GM19324 (cell line): Measurements from ENCODE around the gene ADORA3.
"Not testable (repeated sequence)": the region's sequence is repeated elsewhere in the genome, so short reads cannot be mapped to it uniquely, and the experiment has no call there.

Experiments
- ATAC-seq: cut with Tn5 transposase; IDR thresholded peaks from one replicate; pipeline ENCODE4 v1.9.1; 2021; ENCODE audit warnings: mild to moderate bottlenecking, moderate library complexity; ENCODE audit not compliant: unreplicated experiment, low FRiP score

ADORA3 gene

DNA sequence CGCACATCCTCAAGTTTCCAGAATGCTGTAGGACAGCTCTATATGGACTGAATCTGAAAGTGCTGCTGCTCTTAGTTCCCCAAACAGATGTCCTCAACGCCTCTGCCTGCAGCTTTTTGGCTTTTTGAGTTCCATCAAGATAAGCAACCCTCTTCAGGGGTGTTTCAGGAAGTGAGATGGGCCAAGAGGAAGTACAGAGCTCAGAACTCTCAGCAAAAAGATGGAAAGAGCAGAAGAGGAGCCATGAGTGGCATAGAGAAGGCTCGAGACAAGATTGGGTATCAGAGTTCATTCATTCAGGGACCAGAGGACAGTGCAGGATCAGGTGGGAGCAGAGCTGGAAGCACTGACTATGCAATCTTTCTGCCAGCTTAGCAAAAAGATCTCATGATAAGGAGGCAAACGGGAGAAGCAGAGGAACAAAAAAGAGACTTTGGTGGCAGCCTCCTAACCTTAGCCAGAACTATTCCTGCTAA lies at the start of gene ADORA3, which contains the start of gene TMIGD3:
Gene ADORA3, minus strand, starts transcription at position 49 of the 476 bp plus-strand sequence. CDS start 279 bp downstream, outside the sequence.
Gene TMIGD3, minus strand, starts transcription at position 49 of the 476 bp plus-strand sequence. CDS start 279 bp downstream, outside the sequence.
- no peak for ATAC-seq

DNA sequence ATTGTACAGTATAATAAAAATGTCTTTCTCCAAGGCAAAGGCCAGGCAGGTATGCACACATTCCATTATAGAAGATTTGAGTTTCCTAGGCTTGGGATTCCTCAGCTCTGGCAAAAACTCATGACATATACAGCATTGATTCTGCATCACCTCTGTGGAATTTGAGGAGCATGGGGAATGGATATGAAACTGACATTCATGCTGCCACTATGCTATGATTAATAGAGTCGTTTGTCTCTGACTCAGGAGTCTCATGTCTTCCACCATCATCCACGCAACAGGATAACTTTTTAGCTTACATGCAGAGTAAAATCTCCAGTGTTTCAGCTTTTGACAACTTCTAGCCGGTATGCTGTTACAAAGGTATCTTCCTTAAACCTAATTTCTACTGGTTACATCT lies 49.8 kb upstream of the ADORA3 start:
- ATAC-seq = no peak

DNA sequence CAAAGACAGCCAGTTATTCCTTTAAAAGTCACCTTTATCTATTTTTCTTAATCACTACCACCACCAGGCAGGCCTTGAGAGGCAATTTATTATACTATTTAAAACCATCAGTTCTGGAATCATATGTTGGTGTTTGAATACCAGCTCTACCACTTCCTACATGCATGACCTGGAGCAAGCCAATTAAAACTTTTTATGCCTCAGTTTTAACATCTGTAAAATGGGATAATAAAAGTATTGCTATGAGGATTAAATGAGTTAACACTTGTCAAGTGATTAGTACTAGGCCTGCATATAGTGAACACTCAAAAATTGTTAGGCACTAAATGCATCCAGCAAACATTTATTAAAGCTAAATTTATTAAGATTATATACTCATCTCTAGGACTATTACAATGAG lies 49.2 kb upstream of the ADORA3 start:
- no peak for ATAC-seq

- no peak for ATAC-seq
Measured at GRCh38 chr1:111551623-111552411, 48.4 kb upstream of the ADORA3 start.

DNA sequence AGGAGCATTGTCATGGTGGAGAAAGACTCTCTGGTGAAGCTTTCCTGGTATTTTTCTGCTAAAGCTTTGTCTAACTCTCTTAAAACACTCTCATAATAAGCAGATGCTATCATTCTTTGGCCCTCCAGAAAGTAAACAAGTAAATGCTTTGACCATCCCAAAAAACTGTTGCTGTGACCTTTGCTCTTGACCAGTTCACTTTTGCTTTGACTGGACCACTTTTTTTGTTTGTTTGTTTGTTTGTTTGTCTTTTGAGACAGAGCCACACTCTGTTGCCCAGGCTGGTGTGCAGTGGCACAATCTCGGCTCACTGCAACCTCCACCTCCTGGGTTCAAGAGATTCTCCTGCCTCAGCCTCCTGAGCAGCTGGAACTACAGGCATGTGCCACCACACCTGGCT lies 44.4 kb upstream of the ADORA3 start:
- ATAC-seq = not testable (repeated sequence)

DNA sequence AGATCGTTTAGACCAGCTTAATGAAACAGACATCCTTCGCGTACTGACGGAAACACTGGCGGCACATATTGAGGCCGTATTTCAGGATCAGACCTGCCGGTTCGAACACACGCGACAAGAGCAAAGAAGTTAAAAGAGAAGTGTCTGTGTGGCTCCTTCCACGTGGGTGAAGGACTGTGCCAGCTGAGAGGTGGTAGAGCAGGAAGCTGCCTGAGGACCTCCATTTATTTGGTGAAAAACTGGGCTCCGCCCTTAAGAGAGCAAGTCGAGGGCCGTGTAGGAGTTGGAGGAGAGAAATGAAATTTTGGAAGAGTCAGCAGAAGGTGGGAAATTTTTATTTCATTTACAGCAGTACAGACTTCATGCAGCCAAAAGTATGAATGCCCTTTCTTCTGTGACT lies 38.8 kb upstream of the ADORA3 start:
- no peak for ATAC-seq

GRCh38 chr1:111541721-111542120 lies 38.3 kb upstream of the ADORA3 start:
- no peak for ATAC-seq

- ATAC-seq = no peak
Measured at GRCh38 chr1:111540928-111541327, 37.5 kb upstream of the ADORA3 start.

DNA sequence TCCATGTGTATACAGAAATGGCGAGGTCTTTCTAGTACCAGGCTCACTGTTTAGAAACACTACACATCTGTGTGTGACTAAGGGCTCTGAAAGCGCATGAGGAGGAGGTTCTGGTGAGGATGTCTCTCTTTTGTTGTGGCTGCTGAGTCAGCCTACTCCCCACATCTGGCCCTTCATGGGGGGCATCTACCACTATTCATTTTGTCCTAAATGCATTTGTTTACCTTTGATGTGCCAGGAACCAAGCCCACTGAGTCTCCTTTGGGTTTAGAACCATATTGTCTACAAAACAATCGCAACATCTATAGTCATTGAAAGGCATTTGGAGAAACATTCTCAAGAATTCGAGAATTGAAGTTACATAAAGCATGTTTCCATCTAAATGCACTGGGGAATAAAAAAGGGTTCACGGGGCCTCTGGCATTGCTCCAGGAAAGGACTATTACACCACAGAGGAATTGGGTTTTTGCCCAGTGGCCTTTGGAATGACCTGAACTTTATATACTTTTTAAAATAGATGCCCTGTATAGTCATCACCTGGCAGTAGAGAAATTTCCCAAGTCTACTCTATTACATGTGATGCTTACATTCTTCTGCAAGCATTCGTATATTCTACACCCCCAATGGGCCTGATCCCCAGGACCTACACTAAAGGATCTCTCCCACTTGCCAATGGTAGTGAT lies 35.1 kb upstream of the ADORA3 start:
- ATAC-seq = no peak

DNA sequence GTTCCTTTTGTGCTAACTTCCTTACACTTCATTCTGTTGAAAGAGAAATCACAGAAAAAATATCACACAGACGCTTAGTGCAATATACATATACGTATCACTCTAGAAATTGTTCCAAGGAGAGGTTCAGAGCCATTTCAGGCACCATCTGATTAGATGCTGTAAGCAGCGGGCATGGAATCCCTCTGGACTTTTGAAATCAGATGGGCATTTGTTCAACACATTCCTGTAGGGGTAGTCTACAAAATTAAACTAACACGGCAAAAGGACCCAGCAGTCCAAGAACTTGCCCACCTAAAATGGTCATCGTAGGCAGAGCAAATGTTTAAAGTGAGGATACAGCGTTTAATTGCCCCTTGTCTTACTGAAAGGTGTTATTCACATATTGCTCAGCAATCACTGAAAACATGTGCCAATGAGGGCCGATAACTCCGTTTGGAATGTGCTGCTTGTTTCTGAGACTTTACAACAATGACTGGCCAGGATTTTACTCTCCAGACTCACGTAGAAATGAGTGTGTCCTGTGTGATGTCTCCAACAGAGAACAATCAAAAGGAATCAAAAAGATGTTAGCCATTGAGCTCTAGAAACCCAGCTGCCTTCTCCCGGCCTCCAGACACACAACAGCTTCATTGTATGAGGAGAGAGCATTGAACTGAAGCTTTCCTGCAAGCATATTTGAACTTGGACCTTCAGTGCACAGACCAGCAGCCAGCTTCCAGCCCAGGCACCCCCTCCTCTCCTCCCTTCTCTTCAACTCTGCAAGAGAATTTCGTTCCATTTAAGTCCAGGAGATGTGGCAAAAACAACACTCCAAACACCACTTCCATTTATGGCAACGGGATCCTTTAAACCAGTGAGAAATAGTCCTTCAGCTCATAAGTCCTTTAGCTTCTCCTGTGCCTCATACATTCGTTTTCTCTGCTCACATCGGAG lies 32.1 kb upstream of the ADORA3 start:
- ATAC-seq = no peak

DNA sequence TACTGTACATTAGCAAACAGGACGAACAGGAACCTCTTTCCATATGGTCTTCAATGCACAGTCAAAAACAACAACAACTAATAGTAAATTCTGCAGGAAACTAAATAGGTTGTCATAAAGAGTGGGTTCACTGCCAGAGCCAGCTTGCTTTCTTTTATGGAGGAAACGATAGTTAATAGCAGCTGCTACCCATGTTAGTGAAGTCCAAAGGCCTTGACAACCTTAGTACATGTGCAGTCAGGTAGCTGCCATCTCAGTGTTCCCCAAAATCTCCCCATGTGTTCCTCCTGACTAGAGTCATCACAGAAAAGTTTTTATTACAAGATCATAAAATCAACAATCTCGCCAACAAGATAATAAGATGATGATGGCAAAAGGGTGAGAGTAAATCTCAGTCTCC lies 16.6 kb upstream of the ADORA3 start:
- no peak for ATAC-seq

GRCh38 chr1:111517469-111518225 lies 14.2 kb upstream of the ADORA3 start:
- no peak for ATAC-seq

GRCh38 chr1:111516005-111516535 lies 12.6 kb upstream of the ADORA3 start:
- ATAC-seq = no peak

- ATAC-seq = no peak
Measured at GRCh38 chr1:111515291-111516004, 12.0 kb upstream of the ADORA3 start.

GRCh38 chr1:111513410-111514020 lies 10.1 kb upstream of the ADORA3 start:
- ATAC-seq = no peak

GRCh38 chr1:111512931-111513330 lies 9.5 kb upstream of the ADORA3 start:
- ATAC-seq = no peak

- no peak for ATAC-seq
Measured at GRCh38 chr1:111512132-111512889, 8.9 kb upstream of the ADORA3 start.

- no peak for ATAC-seq
Measured at GRCh38 chr1:111511370-111511769, 7.9 kb upstream of the ADORA3 start.
